Erythroblast (primary cell): ENCODE data around the gene NDUFA6.
A peak's percentile ranks its signal among the peaks of the same experiment; 100 is the strongest.
"Not testable (repeated sequence)": the region's sequence is repeated elsewhere in the genome, so short reads cannot be mapped to it uniquely, and the experiment has no call there.

Experiments used
- DNase-seq, 2 experiments: peaks; one replicate each; lab custom pipeline; 2025; lab: John Stamatoyannopoulos, UW
- GATA1 ChIP-seq: IDR thresholded peaks from 2 replicates; pipeline ENCODE4 v1.6.1; 2011; ENCODE audit warnings: low read depth, mild to moderate bottlenecking, control low read depth, low read length, moderate library complexity
- POLR2A ChIP-seq: IDR thresholded peaks from 2 replicates; pipeline ENCODE4 v1.6.1; 2011; ENCODE audit warnings: mild to moderate bottlenecking, low read length

NDUFA6 gene

GRCh38 chr22:42116848-42117424 is 26.4 kb upstream of the NDUFA6 start:
- TF ChIP-seq POLR2A, result no peak
- TF ChIP-seq GATA1, result no peak
- no peak for DNase-seq

GRCh38 chr22:42115420-42115830 is 24.9 kb upstream of the NDUFA6 start:
- DNase-seq, result not testable (repeated sequence)

- DNase-seq, result peak; percentile 36 to 53
Observed at GRCh38 chr22:42114721-42115120, 24.1 kb upstream of the NDUFA6 start.

DNA sequence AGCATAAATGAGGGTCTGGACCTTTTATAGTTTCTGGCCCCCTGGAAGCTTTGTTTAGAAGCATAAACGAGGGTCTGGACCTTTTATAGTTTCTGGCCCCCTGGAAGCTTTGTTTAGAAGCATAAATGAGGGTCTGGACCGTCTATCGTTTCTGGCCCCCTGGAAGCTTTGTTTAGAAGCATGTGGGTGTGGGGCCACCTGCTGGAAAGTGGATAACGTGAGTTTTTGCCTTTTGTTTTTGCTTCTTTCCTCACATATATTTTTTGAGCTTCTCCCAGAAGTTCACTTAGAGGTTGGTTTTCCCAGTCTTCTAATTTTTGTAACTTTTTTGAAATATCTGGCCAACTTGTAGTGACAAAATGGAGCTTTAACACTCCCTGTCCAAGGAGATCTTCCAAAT is 22.2 kb upstream of the NDUFA6 start:
- DNase-seq, result peak; percentile 17 to 31

More at GRCh38 chr22:42114721-42115120, 24.1 kb upstream of the NDUFA6 start:
- TF ChIP-seq GATA1, result no peak

DNA sequence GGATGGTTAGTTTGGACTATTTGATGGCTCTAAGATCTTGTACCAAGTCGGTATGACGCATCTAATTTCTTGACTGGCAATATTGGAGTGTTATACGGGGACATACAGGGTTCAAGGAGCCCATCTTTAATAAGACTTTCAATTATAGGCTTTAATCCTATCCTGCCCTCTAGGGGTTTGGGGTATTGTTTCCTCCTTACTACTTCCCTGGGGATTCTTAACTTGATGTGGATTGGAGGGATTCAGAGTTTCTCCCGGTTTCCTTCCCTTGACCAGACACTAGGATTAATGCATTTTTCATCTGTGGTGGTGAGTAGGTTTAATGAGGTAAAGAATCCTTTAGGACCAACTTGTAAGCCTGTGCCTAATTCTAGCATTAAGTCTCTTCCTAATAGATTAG is 21.2 kb upstream of the NDUFA6 start:
- TF ChIP-seq POLR2A (no peak), GATA1 (no peak)
- DNase-seq, result no peak

DNA sequence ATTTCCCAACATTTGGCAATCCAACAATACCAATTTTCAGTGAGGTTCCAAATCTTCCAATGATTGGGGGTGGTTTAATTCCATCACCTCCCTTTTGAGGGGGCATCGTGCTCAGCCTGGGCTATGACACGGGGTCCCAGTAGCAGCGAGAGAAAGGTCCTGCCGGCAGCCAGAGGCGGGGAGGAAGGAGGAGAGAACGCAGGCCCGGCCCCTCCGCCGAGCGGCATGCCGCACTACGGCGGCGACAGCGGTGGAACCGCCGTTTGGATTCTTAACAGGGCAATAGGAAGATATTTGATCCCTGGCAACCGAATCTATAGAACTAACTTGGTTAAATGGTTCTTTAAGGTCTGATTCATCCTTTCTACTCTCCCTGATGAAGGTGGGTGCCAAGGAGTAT is 18.3 kb upstream of the NDUFA6 start:
- DNase-seq, result no peak
- TF ChIP-seq POLR2A (no peak), GATA1 (no peak)

DNA sequence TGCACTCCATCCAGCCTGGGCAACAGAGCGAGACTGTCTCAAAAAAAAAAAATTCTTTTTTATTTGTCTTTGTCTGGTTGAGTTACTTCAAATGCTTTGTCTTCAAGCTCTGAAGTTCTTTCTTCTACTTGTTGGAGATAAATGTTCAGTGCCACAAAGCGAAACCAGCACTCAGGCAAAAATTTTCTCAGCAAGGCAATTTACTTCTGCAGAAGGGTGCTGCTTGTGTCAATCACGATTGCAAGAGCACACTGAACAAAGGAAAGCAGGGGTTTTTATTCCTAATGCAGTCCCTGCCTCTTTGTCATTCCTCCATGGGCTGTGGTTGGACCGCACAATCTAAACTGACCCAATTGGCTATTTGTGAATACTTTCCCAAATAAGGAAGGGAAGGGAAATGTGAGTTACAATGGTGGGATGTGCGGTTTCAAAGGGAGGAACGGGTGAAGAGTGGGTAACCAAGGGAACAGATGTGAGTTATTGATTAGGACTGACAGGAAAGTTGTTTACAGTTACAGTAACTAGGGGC is 13.8 kb upstream of the NDUFA6 start:
- DNase-seq, result not testable (repeated sequence)

DNA sequence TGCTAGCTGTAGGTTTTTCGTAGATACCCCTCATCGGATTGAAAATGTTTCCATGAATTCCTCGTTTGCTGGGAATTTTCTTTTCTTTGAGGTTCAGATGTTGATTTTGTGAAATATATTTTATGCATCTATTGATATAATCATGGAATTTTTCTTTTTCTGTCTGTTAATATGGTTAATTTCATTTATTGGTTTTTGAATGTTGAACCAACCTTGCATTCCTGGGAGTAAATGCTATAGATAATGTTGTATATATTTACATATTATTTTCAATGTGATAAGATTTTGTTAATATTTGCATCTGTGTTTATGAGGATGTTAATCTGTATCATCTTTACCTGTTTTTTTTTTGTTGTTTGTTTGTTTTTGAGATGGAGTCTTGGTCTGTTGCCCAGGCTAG is 10.6 kb upstream of the NDUFA6 start:
- DNase-seq, result peak; percentile 21 to 32
- TF ChIP-seq GATA1, result no peak
- no peak for TF ChIP-seq POLR2A

DNA sequence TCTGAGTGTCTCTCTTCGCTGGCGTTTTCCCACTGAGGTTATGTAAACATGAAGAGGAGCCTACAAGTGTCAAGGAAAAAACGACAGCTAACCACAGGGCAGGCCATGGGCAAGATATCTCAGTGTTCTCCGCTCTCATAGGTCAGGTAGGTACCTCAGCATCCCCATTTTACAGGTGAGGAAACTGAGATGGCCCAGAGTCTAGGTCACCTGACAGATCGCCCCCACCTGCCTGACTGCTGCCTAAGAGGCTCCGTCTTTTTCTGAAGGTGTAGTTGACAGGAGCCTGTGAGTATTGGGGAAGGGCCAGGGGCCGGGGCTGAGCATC is 847 bp upstream of the NDUFA6 start:
- DNase-seq, result no peak
- TF ChIP-seq POLR2A, result no peak
- TF ChIP-seq GATA1, result no peak

GRCh38 chr22:42086051-42086450 is 4.5 kb downstream of the NDUFA6 start:
- DNase-seq, result no peak
- TF ChIP-seq GATA1 (no peak), POLR2A (no peak)

DNA sequence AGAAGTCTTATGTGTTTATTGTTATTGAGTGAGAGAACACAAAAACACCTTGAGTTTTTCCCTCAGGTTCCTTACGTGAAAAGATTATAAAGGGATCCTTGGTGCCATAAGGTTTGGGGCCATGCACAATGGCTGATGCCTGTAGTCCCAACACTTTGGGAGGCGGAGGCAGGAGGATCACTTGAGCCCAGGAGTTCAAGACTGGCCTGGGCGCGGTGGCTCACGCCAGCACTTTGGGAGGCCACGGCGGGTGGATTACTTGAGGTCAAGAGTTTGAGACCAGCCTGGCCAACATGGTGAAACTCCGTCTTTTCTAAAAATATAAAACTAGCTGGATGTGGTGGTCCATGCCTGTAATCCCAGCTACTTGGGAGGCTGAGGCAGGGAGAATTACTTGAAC is 5.7 kb downstream of the NDUFA6 start:
- TF ChIP-seq POLR2A, result no peak
- no peak for TF ChIP-seq GATA1
- DNase-seq, result no peak

DNA sequence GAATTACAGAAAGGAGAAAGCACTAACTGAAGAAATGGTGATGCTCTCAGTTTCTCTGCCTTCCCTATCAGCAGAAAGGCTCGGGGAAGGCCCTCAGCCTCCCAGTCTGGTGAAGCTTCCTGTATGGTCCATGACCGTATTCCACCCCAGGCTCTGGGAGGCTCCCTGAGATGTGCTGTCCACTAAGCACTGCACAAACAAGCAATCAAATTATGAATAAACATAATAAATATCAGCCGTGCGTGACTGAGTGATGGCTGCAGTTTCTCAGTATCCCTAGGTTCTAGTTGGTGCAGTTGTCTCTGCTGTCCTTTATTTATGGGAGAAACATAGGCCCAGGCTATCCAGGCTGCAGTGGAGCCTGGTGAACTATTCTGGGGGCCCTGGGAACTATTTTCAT is 7.5 kb downstream of the NDUFA6 start:
- TF ChIP-seq POLR2A (no peak), GATA1 (no peak)
- DNase-seq, result no peak

GRCh38 chr22:42080287-42080686 is 10.3 kb downstream of the NDUFA6 start:
- no peak for DNase-seq
- TF ChIP-seq POLR2A, result no peak
- no peak for TF ChIP-seq GATA1

DNA sequence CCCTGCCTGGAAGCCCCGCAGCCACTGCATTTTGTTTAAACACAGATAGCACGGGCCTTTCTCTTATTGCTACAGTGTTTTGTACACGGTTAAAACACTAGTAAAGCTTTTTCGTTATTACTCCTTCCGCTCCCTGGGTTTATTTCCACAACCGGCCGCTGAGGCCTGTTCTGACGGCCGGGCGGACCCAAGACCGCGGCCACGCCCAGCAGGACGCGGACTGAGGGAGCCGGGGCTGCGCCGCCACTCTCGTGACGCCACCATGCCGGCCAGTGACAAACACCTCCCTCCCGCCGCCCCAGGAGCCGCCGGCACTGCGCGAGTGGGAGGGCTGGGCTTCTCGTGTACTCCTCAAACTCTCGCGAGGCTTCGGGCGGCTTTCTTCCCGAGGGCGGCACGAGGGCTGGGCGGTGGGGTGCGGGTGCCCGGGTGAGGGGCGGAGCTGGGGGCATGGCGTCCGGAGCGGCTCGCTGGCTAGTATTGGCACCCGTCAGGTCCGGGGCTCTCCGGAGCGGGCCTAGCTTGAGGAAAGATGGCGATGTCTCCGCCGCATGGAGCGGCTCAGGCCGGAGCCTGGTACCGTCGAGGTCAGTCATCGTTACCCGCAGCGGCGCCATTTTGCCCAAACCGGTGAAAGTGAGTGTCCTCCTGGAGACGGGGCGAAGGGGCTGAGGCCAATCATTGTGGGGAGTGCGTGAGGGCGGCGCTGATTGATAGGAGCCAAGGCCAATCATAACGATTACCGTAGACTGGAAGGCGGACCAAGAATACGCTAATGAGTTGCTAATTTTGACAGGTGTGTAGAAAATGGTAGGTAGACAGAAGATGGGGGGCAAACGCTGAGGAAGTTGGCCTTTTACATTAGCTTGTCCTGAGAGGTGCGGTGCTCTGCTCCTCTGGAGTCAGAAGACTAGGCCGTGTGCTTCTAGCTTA is 11.0 kb downstream of the NDUFA6 start, which contains the start of gene SMDT1:
Gene SMDT1 (plus strand): TSS at position 382 of the 933 bp plus-strand sequence. CDS start 69 bp downstream, at position 451.
- TF ChIP-seq POLR2A (peak; percentile 93), GATA1 (no peak)
- DNase-seq, result peak; percentile 98 to 99
